Measurements from ENCODE around the gene TCAP. TPM values are rescaled to one million over a fixed set of nuclear protein-coding genes. Genes with fewer than 3 reads are reported as not detected.

Gene TCAP
- total RNA-seq, 1 experiment from 2014 or later = 2.1 TPM

GRCh38 chr17:39629494-39629880, 35.7 kb upstream of the TCAP start:
- Histone ChIP-seq H2BK20ac (ENCODE audit: low read depth, low read length, poor library complexity, severe bottlenecking) (no peak overlapping the region), H4K91ac (ENCODE audit: insufficient read length, low read depth, low read length) (no peak overlapping the region), H3K18ac (ENCODE audit: insufficient read length, low read depth, low read length) (no peak overlapping the region), H4K8ac (replicated peaks; ENCODE audit: insufficient read length, low read depth, low read length) (no peak overlapping the region), H3K4me2 (ENCODE audit: insufficient read depth, insufficient read length, low read length) (no peak overlapping the region), H3K9ac (ENCODE audit: extremely low read depth, insufficient read length, low read length) (no peak overlapping the region), H3K79me2 (ENCODE audit: insufficient read depth, low read length) (no peaks in the 10 kb centered on the region), H3K56ac (ENCODE audit: insufficient read length, low read depth, low read length) (no peak overlapping the region), H3K27me3 (ENCODE audit: insufficient read depth, low read length) (peaks cover 13% of the 10 kb centered on the region; the same call in 1 of the 2 replicates), H3K27ac (ENCODE audit: insufficient read length, low read depth, low read length) (no peak overlapping the region), H3K4me1 (ENCODE audit: insufficient read depth, low read length) (peaks cover 21% of the 10 kb centered on the region; the same call in 1 of the 2 replicates), H4K20me1 (ENCODE audit: control insufficient read depth, insufficient read depth, insufficient read length) (no peaks in the 10 kb centered on the region), H2BK12ac (ENCODE audit: insufficient read length, low read depth, low read length) (no peak overlapping the region), H3K4ac (ENCODE audit: low read depth, low read length) (no peak overlapping the region), H3K14ac (ENCODE audit: insufficient read depth, low read length) (no peak overlapping the region), H3K23me2 (ENCODE audit: insufficient read length, low read depth, low read length, poor library complexity, severe bottlenecking) (peaks cover 13% of the 10 kb centered on the region), H2BK15ac (ENCODE audit: low read depth, low read length) (no peak overlapping the region), H4K5ac (ENCODE audit: insufficient read length, low read depth, low read length) (no peak overlapping the region), H2BK5ac (ENCODE audit: insufficient read length, low read length) (no peak overlapping the region), H3K23ac (ENCODE audit: insufficient read length, low read depth, low read length) (no peak overlapping the region), H2BK120ac (ENCODE audit: low read depth, low read length, poor library complexity, severe bottlenecking) (no peak overlapping the region), H2AFZ (ENCODE audit: low read length) (no peak overlapping the region), H3K79me1 (ENCODE audit: insufficient read depth, low read depth, low read length, poor library complexity, severe bottlenecking) (no peaks in the 10 kb centered on the region), H3T11ph (ENCODE audit: low read length) (no peak overlapping the region), H3K9me3 (ENCODE audit: control insufficient read depth, low read depth, low read length) (no peaks in the 10 kb centered on the region), H2AK5ac (ENCODE audit: insufficient read length, low read length) (no peak overlapping the region)
- WGBS (ENCODE audit: extremely low coverage, insufficient read length, low lambda C conversion rate) = no CpG with 5 or more reads among the region's 3 CpGs
- H3K4me1 Mint-ChIP-seq = peaks cover 65 to 80% of the 10 kb centered on the region in 2 experiments
- no peak for TF ChIP-seq CTCF (conservative IDR thresholded peaks at IDR 0.05)
- no peaks in the 10 kb centered on the region; a peak in 1 of 7 replicates for H3K36me3 Mint-ChIP-seq (ENCODE audit: insufficient read depth in 1 of 3, low read depth in 3 of 3)
- H3K27ac Mint-ChIP-seq = no peak overlapping the region
- H3K9me3 Mint-ChIP-seq = no peaks in the 10 kb centered on the region; a peak in 1 of 5 replicates
- H3K4me3 Mint-ChIP-seq = no peak overlapping the region
- no peak for DNase-seq
- H3K27me3 Mint-ChIP-seq (ENCODE audit: low read depth) = peaks cover 38% of the 10 kb centered on the region
